Tibial nerve (tissue), 4 donors: ENCODE data around the gene CUL3.

Experiments
- CTCF ChIP-seq, 5 experiments: fragments of 200-600 bp in 3 of 5; fragments of 450-650 bp in 2 of 5; sonication (generic) in 3 of 5; IDR thresholded peaks; one replicate each; pipeline ENCODE4 v1.5.1; 2016 to 2019; ENCODE audit warnings: antibody characterized with exemption in 5 of 5, mild to moderate bottlenecking in 3 of 5, moderate library complexity in 2 of 5
- EP300 ChIP-seq, 2 donors: sonication (generic); formaldehyde crosslinking; IDR thresholded peaks; one replicate each; pipeline ENCODE4 v1.6.1; 2017; ENCODE audit warnings: antibody characterized with exemption in 2 of 2, mild to moderate bottlenecking in 1 of 2
- POLR2A ChIP-seq, 2 donors: fragments of 450-650 bp; IDR thresholded peaks; one replicate each; pipeline ENCODE4 v1.6.1; 2017; ENCODE audit warnings: antibody characterized with exemption in 2 of 2, mild to moderate bottlenecking in 2 of 2, moderate library complexity in 2 of 2

GRCh38 chr2:224551693-224552092 lies 33.5 kb downstream of the CUL3 start:
- TF ChIP-seq CTCF (IDR thresholded peaks at IDR 0.05) = no peak
- no peak for TF ChIP-seq EP300 (IDR thresholded peaks at IDR 0.05)
- TF ChIP-seq POLR2A (IDR thresholded peaks at IDR 0.05) = no peak
